Effector memory CD8-positive, alpha-beta T cell (primary cell): ENCODE results near the gene PLAAT5.

Experiments
- ATAC-seq: fragments of 150-1000 bp; cut with Tn5 transposase; replicated peaks from 2 replicates; pipeline ENCODE4 v1.10.0; 2021; ENCODE audit warnings: mild to moderate bottlenecking, moderate library complexity
- DNase-seq, 3 experiments: peaks; one replicate each; pipeline ENCODE4 v3.0.0; 2021
- H3K27ac Mint-ChIP-seq, 2 donors: one replicate each; pipeline ENCODE4 v1.8.0; 2022; ENCODE audit warnings: mild to moderate bottlenecking in 2 of 2, mixed read lengths in 2 of 2, moderate library complexity in 2 of 2
- H3K27me3 Mint-ChIP-seq, 2 donors: one replicate each; pipeline ENCODE4 v1.8.0; 2022; ENCODE audit warnings: mixed read lengths in 2 of 2
- H3K36me3 Mint-ChIP-seq: one replicate; pipeline ENCODE4 v1.8.0; 2022; ENCODE audit warnings: mild to moderate bottlenecking, moderate library complexity, mixed read lengths; ENCODE audit not compliant: insufficient read depth
- H3K4me1 Mint-ChIP-seq, 2 donors: one replicate each; pipeline ENCODE4 v1.8.0; 2022; ENCODE audit warnings: low read depth in 2 of 2, mixed read lengths in 2 of 2
- H3K4me3 Mint-ChIP-seq, 2 donors: one replicate each; pipeline ENCODE4 v1.8.0; 2022; ENCODE audit warnings: mild to moderate bottlenecking in 2 of 2, mixed read lengths in 2 of 2, moderate library complexity in 2 of 2
- H3K9me3 Mint-ChIP-seq, 2 donors: one replicate each; pipeline ENCODE4 v1.8.0; 2022; ENCODE audit warnings: mixed read lengths in 2 of 2

Gene PLAAT5

DNA sequence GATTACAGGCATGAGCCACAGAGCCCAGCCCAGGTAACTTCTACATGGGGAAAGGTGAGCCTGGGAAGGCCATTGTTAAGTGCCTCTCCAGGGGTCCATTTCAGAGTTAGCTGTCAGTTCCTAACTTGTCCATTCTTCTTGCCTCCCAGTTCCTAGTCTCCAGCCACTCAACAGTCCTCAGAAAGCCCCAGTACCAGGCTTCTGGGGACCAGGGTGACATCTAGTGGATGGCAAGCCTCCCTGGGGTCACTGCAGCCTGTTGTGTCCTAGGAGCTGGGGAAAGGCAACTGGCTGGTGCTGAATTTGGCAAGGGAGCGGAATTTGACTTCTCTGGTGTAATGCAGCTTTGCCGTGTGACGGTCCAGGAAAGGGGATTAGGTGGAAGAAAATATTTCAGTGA lies 17.0 kb upstream of the PLAAT5 start:
- no peak for ATAC-seq
- Mint-ChIP-seq H3K4me1 (peaks cover 0 to 9% of the 10 kb centered on the region in 2 donors), H3K4me3 (no peak overlapping the region), H3K36me3 (peaks cover 3% of the 10 kb centered on the region), H3K27ac (no peak overlapping the region), H3K27me3 (no peaks in the 10 kb centered on the region), H3K9me3 (no peaks in the 10 kb centered on the region)
- DNase-seq: no peak

DNA sequence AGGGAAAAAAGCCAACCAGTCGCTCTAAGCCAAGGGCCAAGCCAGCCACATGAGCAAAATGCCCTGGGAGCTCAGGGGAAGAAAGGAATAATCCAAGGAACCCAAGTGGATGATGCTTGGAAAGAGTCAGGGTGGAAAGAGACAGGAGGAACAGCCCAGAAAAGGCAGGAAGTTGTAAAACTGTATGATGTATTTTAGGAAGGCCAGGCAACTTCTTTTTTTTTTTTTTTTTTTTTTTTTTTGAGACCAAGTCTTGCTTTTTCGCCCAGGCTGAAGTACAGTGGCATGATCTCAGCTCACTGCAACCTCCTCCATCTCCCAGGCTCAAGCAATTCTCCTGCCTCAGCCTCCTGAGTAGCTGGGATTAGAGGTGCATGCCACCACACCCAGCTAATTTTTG lies 16.5 kb upstream of the PLAAT5 start:
- no peak for ATAC-seq
- no peaks in the 10 kb centered on the region for H3K27me3 Mint-ChIP-seq
- peak overlapping the region in 1 of 2 donors; percentile 88 for H3K27ac Mint-ChIP-seq
- H3K4me1 Mint-ChIP-seq: peaks cover 0 to 9% of the 10 kb centered on the region in 2 donors
- no peak overlapping the region for H3K4me3 Mint-ChIP-seq
- H3K9me3 Mint-ChIP-seq: no peaks in the 10 kb centered on the region
- peaks cover 3% of the 10 kb centered on the region for H3K36me3 Mint-ChIP-seq
- DNase-seq: no peak

DNA sequence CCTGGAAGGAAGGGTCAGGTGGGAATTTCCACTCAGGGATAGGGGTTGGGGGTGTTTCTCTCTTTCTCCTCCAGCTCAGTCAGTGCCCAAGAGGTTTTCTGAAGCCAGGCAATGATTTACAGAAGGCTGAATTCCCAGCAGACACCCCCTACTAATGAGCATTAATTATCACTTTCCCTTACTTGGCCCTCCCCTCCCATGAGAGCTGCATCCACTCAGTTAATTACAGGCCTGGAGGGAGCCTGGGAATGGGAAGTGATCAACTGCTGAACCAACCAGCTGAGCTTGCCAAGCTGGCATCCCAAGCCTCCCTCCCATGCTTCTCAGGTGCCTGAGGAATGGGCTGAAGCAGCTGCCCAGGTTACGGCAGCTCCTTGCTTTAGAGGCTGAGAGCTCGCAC lies 15.9 kb upstream of the PLAAT5 start:
- H3K4me3 Mint-ChIP-seq: no peak overlapping the region
- H3K9me3 Mint-ChIP-seq: no peaks in the 10 kb centered on the region
- H3K27me3 Mint-ChIP-seq: no peaks in the 10 kb centered on the region
- H3K36me3 Mint-ChIP-seq: peaks cover 3% of the 10 kb centered on the region
- peaks cover 0 to 13% of the 10 kb centered on the region in 2 donors for H3K4me1 Mint-ChIP-seq
- peak overlapping the region in 1 of 2 donors; percentile 88 for H3K27ac Mint-ChIP-seq
- DNase-seq: no peak
- ATAC-seq: no peak

DNA sequence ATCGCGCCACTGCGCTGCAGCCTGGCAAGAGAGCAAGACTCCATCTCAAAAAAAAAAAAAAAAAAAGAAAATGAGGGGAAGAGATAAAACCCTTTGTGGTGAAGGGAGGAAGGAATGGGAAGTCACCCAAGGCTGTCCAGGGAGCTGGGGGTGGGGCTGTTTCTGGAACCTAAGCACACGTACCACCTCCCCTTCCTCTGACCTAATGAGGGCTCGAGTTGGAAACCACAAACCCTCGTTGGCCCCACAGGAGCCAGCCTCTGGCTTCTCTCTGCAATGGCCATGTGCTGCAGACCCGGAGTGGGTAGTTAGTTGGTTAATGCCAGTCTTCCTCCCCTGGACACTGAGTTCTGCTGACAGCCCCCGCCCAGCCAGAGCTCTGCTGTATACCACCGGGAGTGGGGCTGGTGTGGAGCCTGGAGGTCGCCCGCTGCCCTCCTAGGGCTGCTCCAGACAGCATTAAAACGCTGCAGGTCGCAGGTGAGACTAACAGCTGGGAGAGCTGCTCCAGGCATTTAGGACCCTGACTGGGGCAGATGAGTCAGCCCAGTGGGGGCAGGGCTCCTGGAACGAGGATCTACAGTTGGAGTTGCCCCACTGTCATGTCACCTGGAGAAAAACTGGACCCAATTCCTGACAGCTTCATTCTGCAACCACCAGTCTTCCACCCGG lies 15.0 kb upstream of the PLAAT5 start, which contains the start of gene LGALS12:
Gene LGALS12, plus strand, starts transcription at position 228 of the 672 bp plus-strand sequence. Its CDS starts 375 bp downstream, at position 603.
- Mint-ChIP-seq H3K27ac (peak within 1 kb of the TSS; percentile 54 to 88), H3K9me3 (no peaks in the 10 kb centered on the region), H3K27me3 (no peaks in the 10 kb centered on the region), H3K4me1 (peaks cover 0 to 14% of the 10 kb centered on the region in 2 donors), H3K36me3 (peaks cover 3% of the 10 kb centered on the region), H3K4me3 (no peak within 1 kb of the TSS)
- ATAC-seq (no peak), DNase-seq (no peak)

DNA sequence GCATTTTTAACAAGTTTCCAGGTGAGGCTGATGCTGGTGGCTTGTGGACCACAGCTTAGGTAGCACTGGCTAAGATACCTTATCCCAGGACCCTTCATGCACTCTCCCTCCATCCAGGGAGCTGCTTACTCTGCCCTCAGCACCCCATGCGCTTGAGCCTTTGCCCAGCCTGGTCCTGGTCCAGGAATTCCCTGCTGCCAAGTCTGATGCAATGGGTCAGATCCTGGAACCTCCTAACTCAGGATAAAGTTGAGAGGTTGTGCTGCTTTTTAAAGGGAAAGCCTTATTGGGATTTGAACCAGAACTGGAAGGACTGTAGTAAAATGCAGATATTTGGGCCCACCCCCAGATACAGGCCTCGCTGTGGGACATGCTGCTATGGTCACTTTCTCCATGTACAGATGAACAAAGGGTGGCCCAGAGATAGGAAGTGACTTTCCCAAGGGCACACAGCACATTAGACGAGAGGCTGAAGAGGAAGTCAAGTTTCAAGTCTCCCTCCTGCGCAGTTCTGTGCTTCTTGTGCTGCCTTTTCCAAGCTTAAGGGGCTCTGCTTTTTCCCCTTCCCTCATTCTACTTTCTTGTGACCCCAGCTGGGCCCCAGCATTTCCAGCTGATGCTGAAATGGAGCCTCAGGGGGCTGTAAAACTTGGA lies 14.1 kb upstream of the PLAAT5 start:
- Mint-ChIP-seq H3K4me3 (no peak overlapping the region), H3K36me3 (peaks cover 3% of the 10 kb centered on the region), H3K27ac (peak overlapping the region; percentile 54 to 88), H3K9me3 (peaks cover 6% of the 10 kb centered on the region in 2 donors), H3K27me3 (no peaks in the 10 kb centered on the region), H3K4me1 (peaks cover 0 to 14% of the 10 kb centered on the region in 2 donors)
- ATAC-seq (no peak), DNase-seq (no peak)

DNA sequence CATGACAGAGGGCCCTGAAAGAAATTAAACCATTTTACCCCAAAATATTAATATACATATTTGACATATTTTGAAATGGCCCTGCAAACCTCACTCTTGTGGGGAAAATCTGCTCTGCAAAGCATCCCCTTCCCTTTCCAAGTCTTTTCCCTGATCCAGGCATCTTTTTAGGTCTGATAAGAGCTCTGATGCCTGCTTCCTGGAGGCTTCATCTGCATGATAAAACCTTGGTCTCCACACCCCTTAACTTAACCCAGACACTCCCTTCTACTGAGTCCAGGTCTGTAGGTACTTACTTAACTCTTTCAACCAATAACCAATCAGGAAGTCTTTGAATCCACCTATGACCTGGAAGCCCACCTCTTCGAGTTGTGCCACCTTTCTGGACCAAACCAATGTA lies 13.1 kb upstream of the PLAAT5 start:
- Mint-ChIP-seq H3K4me3 (no peak overlapping the region), H3K4me1 (peaks cover 0 to 14% of the 10 kb centered on the region in 2 donors), H3K27me3 (no peaks in the 10 kb centered on the region), H3K36me3 (no peaks in the 10 kb centered on the region), H3K27ac (peak overlapping the region in 1 of 2 donors; percentile 21), H3K9me3 (peaks cover 8 to 11% of the 10 kb centered on the region in 2 donors)
- no peak for ATAC-seq
- no peak for DNase-seq

DNA sequence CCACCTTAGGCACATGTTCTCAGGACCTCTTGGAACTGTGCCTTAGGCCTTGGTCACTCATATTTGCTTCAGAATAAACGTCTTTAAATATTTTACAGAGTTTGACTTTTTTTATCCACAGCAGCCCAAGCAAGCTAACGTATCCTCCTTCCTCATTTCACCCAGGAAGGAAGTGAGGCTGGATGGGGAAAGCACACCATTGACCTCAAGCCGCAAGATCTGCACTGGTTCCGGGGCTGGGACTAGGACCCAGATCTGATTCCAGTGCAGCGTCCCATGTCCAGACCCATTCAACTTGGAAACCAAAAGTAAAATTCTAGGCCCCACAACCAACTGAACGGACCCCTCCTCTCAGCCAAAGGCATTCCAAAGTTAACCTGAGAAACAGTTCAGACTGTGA lies 12.5 kb upstream of the PLAAT5 start:
- H3K4me1 Mint-ChIP-seq: peaks cover 0 to 14% of the 10 kb centered on the region in 2 donors
- DNase-seq (no peak), ATAC-seq (no peak)
- no peaks in the 10 kb centered on the region for H3K36me3 Mint-ChIP-seq
- H3K4me3 Mint-ChIP-seq: no peak overlapping the region
- H3K27ac Mint-ChIP-seq: no peak overlapping the region
- peaks cover 8 to 11% of the 10 kb centered on the region in 2 donors for H3K9me3 Mint-ChIP-seq
- H3K27me3 Mint-ChIP-seq: peaks cover 0 to 4% of the 10 kb centered on the region in 2 donors

DNA sequence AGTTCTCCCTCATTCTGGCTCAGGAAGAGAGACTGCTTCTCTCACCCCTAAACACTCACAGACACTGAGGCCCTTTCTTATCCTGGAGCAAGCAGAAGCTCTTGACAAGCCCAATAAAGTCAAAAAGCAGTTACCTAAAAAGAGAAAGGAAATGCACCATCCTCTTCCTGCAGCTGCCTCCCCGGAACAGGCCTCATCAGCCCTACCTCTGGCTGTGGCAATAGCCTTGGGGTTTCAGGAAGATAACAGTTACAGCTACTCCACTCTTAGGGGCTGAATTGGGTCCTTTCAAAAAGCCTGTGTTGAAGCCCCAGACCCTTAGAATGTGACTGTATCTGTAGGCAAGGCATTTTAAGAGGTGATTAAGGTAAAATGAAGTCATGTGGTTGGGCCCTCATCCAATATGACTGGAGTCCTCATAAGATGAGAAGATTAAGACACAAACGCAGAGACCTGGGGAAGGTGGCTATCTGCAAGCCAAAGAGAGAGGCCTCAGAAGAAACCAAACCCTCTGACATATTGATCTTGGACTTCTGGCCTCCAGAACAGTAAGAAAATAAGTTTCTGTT lies 11.4 kb upstream of the PLAAT5 start:
- H3K9me3 Mint-ChIP-seq: peaks cover 8 to 11% of the 10 kb centered on the region in 2 donors
- H3K36me3 Mint-ChIP-seq: no peaks in the 10 kb centered on the region
- no peak overlapping the region for H3K27ac Mint-ChIP-seq
- no peak overlapping the region for H3K4me3 Mint-ChIP-seq
- DNase-seq (no peak), ATAC-seq (no peak)
- H3K4me1 Mint-ChIP-seq: peaks cover 0 to 12% of the 10 kb centered on the region in 2 donors
- H3K27me3 Mint-ChIP-seq: peaks cover 8 to 14% of the 10 kb centered on the region in 2 donors

DNA sequence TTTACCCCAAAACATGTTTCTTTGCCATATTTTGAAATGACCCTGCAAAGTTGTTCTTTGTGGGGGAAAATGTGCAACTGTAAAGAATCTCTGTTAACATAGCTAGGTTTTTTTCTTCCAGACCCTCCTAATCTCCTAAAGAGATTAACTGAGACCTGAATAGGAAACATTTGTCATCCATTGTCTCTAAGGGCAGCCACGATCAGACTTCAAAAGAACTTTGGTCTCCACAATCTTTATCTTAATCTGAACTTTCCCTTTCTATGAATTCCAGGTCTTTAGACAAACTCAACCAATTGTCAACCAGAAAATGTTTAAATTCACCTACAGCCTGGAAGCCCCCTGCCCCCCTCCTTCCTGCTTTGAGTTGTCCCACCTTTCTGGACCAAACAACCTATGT lies 10.3 kb upstream of the PLAAT5 start:
- Mint-ChIP-seq H3K27ac (no peak overlapping the region), H3K4me3 (no peak overlapping the region), H3K9me3 (peaks cover 8 to 11% of the 10 kb centered on the region in 2 donors), H3K36me3 (no peaks in the 10 kb centered on the region), H3K27me3 (peaks cover 8 to 14% of the 10 kb centered on the region in 2 donors), H3K4me1 (peaks cover 0 to 8% of the 10 kb centered on the region in 2 donors)
- no peak for ATAC-seq
- no peak for DNase-seq

DNA sequence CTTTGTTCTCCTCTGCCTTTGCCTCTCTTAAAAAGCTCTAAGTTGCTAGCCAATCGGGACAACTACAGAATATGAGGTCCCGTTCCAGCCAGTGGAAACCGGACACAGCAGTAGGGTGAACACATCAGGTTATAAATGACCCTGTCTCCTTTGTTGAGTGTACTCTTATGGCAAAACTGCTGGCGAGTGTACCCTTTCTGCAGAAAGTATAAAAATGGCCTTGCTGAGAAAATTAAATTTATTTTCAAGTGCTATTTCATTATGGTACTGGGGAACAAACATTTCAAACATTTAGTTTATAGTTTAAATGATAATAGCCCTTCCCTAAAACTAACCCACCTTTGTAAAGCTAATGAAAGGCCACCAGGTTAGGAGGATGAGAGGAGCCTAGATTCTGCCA lies 8.9 kb upstream of the PLAAT5 start:
- ATAC-seq: no peak
- Mint-ChIP-seq H3K27ac (no peak overlapping the region), H3K4me3 (no peak overlapping the region), H3K36me3 (no peaks in the 10 kb centered on the region), H3K9me3 (peaks cover 8 to 11% of the 10 kb centered on the region in 2 donors), H3K27me3 (peaks cover 8 to 20% of the 10 kb centered on the region in 2 donors), H3K4me1 (peaks cover 0 to 5% of the 10 kb centered on the region in 2 donors)
- no peak for DNase-seq

DNA sequence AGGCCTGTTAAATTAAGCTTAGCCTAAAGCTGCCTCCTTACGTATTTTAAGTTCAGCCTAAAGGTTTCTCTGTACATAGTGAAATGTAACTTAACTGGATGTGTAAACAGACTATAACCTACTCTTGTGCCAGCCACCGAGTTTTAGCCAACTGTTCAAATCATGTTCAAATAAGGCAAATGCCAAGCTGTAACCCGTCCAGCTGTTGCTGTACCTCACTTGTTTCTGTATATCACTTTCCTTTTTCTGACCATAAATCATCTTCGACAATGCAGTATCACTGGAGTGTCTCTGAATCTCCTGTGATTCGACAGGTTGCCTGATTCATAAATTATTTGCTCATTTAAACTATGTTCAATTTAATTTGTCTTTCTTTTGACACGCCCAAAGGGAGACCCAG lies 4.0 kb upstream of the PLAAT5 start:
- H3K4me3 Mint-ChIP-seq: no peak overlapping the region
- H3K36me3 Mint-ChIP-seq: no peaks in the 10 kb centered on the region
- H3K4me1 Mint-ChIP-seq: peaks cover 3 to 7% of the 10 kb centered on the region in 2 donors
- no peak overlapping the region for H3K27ac Mint-ChIP-seq
- ATAC-seq (no peak), DNase-seq (no peak)
- H3K27me3 Mint-ChIP-seq: peaks cover 8 to 20% of the 10 kb centered on the region in 2 donors
- peaks cover 2 to 4% of the 10 kb centered on the region in 2 donors for H3K9me3 Mint-ChIP-seq

DNA sequence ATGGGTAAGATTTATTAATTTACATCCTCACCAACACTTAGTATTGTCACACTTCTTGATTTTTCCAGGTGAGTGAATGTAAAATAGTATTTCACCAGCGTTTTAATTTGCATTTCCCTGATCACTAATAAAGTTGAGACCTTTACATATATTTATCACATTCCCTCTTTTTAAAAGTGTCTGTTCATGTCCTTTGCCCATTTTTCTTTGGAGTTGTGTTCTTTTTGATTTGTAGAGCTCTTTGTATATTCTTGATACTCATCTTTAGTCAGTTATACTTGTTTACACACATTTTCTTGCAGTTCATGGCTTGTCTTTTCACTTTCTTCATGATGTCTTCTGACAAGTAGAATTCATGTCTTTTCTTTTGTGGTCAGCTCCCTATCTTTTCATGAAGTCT lies 2.2 kb upstream of the PLAAT5 start:
- peaks cover 3 to 7% of the 10 kb centered on the region in 2 donors for H3K4me1 Mint-ChIP-seq
- no peak overlapping the region for H3K27ac Mint-ChIP-seq
- H3K36me3 Mint-ChIP-seq: no peaks in the 10 kb centered on the region
- H3K9me3 Mint-ChIP-seq: no peaks in the 10 kb centered on the region
- peaks cover 8 to 12% of the 10 kb centered on the region in 2 donors for H3K27me3 Mint-ChIP-seq
- no peak overlapping the region for H3K4me3 Mint-ChIP-seq
- ATAC-seq (no peak), DNase-seq (no peak)

DNA sequence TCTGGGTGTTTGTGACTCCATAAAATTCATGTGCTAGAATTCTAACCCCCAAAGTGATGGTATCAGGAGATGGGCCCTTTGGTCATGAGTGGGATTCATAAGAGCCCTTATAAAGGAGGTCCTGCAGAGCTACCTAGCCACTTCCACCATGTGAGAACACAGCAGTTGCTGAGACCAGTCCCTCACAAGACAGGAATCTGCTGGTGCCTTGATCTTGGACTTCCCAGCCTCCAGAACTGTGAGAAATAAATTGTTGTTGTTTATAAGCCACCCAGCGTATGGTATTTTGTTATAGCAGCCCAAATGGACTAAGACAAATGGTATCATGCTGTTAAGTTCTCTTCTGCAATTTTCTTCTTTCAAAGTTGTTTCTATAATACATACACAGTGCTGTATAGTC lies 1.5 kb upstream of the PLAAT5 start:
- Mint-ChIP-seq H3K4me3 (no peak overlapping the region), H3K9me3 (no peaks in the 10 kb centered on the region), H3K27ac (no peak overlapping the region), H3K27me3 (peaks cover 1 to 6% of the 10 kb centered on the region in 2 donors), H3K36me3 (no peaks in the 10 kb centered on the region), H3K4me1 (peaks cover 3 to 7% of the 10 kb centered on the region in 2 donors)
- DNase-seq: no peak
- no peak for ATAC-seq
